LNCaP clone FGC (cell line): ENCODE measurements around the gene TOM1.

ENCODE experiments used
- DNase-seq: peaks from one replicate; pipeline ENCODE4 v3.0.0-alpha.2; 2011; ENCODE audit warnings: low read depth
- H3K4me3 ChIP-seq: 2 replicates; pipeline ENCODE4 v1.5.1; 2011; ENCODE audit warnings: mild to moderate bottlenecking, low read depth, low read length, control low read depth
- CTCF ChIP-seq: IDR thresholded peaks from 2 replicates; pipeline ENCODE4 v1.5.1; 2012; ENCODE audit warnings: mild to moderate bottlenecking; ENCODE audit not compliant: control insufficient read depth, insufficient read depth; ENCODE audit errors: extremely low read depth

TOM1 gene

GRCh38 chr22:35335468-35335867 is 35.8 kb downstream of the TOM1 start:
- no peak for TF ChIP-seq CTCF
- no peak for DNase-seq
- H3K4me3 ChIP-seq, result no peak overlapping the region

- no peak overlapping the region for H3K4me3 ChIP-seq
- TF ChIP-seq CTCF, result no peak
Observed at GRCh38 chr22:35335936-35336781, 36.5 kb downstream of the TOM1 start.

GRCh38 chr22:35337932-35338331 is 38.2 kb downstream of the TOM1 start:
- TF ChIP-seq CTCF, result no peak
- DNase-seq, result no peak
- no peak overlapping the region for H3K4me3 ChIP-seq

More at GRCh38 chr22:35335936-35336781, 36.5 kb downstream of the TOM1 start:
- no peak for DNase-seq

GRCh38 chr22:35341090-35341874 is 41.6 kb downstream of the TOM1 start:
- H3K4me3 ChIP-seq, result no peak overlapping the region
- DNase-seq, result no peak
- TF ChIP-seq CTCF, result no peak

- no peak for TF ChIP-seq CTCF
- no peak for DNase-seq
- no peak overlapping the region for H3K4me3 ChIP-seq
Observed at GRCh38 chr22:35342390-35342789, 42.7 kb downstream of the TOM1 start.

- H3K4me3 ChIP-seq, result no peak overlapping the region
- no peak for DNase-seq
- no peak for TF ChIP-seq CTCF
Observed at GRCh38 chr22:35343664-35344550, 44.2 kb downstream of the TOM1 start.
